ENCODE results near the gene ATAD3C.

DNA sequence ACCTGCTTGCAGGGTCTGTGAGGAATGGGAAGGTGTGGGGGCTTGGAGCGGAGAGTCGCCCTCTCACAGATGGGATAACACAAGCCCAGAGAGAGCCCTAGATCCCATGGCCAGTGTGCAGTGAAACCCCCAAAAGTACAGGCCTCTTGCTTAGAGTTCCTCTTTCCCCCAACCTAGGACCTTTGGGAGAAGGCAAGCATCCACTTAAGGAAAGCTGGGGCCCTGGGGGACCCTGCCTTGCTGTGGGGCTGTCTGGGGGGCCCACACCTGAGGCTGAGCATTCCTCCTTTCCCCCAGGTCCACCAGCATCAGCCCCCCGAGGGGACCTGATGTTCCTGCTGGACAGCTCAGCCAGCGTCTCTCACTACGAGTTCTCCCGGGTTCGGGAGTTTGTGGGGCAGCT lies 12.9 kb upstream of the ATAD3C start:
- TF ChIP-seq, protein P1, sequence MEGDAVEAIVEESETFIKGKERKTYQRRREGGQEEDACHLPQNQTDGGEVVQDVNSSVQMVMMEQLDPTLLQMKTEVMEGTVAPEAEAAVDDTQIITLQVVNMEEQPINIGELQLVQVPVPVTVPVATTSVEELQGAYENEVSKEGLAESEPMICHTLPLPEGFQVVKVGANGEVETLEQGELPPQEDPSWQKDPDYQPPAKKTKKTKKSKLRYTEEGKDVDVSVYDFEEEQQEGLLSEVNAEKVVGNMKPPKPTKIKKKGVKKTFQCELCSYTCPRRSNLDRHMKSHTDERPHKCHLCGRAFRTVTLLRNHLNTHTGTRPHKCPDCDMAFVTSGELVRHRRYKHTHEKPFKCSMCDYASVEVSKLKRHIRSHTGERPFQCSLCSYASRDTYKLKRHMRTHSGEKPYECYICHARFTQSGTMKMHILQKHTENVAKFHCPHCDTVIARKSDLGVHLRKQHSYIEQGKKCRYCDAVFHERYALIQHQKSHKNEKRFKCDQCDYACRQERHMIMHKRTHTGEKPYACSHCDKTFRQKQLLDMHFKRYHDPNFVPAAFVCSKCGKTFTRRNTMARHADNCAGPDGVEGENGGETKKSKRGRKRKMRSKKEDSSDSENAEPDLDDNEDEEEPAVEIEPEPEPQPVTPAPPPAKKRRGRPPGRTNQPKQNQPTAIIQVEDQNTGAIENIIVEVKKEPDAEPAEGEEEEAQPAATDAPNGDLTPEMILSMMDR (IDR thresholded peaks at IDR 0.05), result no peak
- no peak for TF ChIP-seq EP300 (IDR thresholded peaks at IDR 0.05)

Data from sigmoid colon (tissue), 4 donors.